ENCODE measurements around the gene NLRC5. TPM values are rescaled to one million over a fixed set of nuclear protein-coding genes. Genes with fewer than 3 reads are reported as not detected.

The NLRC5 gene
- total RNA-seq, 1 donor from 2014 or later = 15.7 TPM

GRCh38 chr16:57022445-57022844 lies 33.1 kb downstream of the NLRC5 start:
- DNase-seq (ENCODE audit: low read depth) = no peak

DNA sequence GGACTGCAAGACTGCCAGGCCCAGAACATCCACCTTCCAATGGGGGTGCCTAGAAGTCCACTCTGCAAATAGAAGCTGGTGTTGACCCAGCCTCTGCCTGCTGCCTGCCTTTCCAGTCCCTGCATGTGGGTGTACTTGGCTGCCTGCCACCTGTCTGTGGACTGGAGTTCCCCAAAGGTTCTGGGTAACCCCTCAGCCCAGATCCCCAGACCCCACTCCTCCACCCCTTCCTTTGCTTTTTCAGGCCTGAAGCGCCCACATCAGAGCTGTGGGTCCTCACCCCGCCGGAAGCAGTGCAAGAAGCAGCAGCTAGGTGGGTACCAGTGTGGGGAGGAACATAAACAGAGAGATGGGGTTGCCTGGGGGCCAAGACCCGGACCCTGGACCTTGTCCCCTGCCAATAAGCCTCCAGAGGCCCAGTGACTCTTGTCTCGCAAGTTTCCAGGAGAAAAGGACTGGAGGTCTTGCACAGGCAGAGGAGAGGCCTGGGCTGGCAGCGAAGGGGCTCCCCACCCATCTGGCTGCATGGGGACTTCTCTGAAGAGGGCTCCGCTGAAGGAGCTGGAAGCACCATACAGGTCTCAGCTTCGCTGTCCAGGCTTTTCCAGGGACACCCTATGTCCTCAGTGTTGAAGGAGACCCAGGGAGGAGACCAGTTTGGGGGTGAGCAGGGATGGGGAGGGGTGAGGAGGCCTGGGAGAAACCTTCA lies 34.3 kb downstream of the NLRC5 start:
- no peak for DNase-seq (ENCODE audit: low read depth)

- no peak for DNase-seq (ENCODE audit: low read depth)
Observed at GRCh38 chr16:57024894-57025680, 35.7 kb downstream of the NLRC5 start.

DNA sequence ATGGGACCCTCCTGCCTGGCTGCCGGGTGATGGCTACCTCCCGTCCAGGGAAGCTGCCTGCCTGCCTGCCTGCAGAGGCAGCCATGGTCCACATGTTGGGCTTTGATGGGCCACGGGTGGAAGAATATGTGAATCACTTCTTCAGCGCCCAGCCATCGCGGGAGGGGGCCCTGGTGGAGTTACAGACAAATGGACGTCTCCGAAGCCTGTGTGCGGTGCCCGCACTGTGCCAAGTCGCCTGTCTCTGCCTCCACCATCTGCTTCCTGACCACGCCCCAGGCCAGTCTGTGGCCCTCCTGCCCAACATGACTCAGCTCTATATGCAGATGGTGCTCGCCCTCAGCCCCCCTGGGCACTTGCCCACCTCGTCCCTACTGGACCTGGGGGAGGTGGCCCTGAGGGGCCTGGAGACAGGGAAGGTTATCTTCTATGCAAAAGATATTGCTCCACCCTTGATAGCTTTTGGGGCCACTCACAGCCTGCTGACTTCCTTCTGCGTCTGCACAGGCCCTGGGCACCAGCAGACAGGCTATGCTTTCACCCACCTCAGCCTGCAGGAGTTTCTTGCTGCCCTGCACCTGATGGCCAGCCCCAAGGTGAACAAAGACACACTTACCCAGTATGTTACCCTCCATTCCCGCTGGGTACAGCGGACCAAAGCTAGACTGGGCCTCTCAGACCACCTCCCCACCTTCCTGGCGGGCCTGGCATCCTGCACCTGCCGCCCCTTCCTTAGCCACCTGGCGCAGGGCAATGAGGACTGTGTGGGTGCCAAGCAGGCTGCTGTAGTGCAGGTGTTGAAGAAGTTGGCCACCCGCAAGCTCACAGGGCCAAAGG lies 36.8 kb downstream of the NLRC5 start:
- peak; percentile 44 for DNase-seq (ENCODE audit: low read depth)

- DNase-seq (ENCODE audit: low read depth) = no peak
Observed at GRCh38 chr16:57026778-57027062, 37.4 kb downstream of the NLRC5 start.

DNA sequence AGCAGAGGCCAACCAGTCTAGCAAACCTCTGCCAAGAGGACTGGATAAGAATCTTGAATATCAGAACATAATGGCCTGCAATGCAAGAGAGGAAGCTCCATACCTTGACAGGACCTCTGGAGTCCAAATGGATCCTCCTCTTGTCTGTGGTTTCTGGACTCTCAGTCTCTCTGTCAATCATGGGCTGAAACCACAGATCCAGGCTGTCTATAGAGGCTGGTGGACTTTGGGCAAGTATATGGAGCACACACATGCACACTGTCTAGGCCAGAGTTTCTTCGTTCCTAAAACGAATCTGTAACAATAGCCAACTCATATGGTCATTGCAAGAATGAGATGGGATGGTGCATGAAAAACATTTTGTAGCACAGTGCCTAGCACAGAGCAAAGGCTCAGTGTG lies 37.7 kb downstream of the NLRC5 start:
- no peak for DNase-seq (ENCODE audit: low read depth)

DNA sequence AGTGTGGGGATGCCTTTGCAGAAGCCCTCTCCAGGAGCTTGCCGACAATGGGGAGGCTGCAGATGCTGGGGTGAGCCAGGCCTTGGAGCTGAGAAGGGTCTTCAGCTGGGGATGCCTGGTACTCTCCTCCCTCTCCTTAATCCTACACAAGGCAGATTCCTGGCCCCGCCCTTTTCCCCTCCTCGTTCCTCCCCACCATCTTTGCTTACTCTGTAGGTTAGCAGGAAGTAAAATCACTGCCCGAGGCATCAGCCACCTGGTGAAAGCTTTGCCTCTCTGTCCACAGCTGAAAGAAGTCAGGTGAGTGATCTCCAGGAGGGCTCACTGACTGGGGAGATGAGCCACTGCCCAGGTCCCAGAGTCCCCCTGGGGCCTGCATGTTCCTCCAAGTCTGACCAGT lies 38.7 kb downstream of the NLRC5 start:
- DNase-seq (ENCODE audit: low read depth) = no peak

GRCh38 chr16:57029161-57030160 lies 40.1 kb downstream of the NLRC5 start:
- peak; percentile 92 for DNase-seq (ENCODE audit: low read depth)

DNA sequence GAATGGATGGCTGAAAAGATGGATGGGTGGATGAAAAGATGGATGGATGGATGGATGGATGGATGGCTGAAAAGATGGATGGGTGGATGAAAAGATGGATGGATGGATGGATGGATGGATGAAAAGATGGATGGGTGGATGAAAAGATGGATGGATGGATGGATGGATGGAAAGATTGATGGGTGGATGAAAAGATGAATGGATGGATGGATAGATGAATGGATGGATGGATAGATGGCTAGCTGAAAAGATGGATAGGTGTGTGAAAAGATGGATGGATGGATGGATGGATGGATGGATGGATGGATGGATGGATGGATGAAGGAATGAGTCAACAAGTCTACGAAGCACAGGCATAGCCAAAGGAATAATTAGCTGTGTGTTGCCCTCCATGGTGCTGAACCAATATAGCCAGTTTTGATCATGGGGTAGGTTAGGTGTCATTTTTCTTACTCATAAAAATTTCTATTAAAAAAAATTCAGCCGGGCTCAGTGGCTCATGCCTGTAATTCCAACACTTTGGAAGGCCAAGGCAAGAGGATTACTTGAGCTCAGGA lies 41.1 kb downstream of the NLRC5 start:
- DNase-seq (ENCODE audit: low read depth) = no peak

DNA sequence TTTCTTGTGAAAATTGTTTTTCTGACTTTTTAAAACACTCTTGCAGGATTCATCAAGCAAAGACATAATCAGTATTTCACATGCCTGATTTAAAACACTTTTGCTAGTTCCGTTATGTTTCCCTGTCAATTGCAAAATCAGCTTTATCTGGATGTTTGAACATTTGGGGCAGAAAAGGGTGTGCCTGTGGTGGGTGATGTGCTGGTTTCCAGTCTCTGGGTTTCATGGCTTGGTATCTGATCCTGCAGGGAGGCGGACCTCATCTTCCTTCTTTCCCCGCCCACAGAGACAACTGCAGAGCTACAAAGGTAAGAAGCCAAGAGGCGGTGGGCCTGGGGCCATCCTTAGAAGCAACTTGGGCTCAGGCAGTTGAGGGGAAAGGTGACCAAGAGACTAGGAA lies 41.8 kb downstream of the NLRC5 start:
- DNase-seq (ENCODE audit: low read depth) = no peak

- no peak for DNase-seq (ENCODE audit: low read depth)
Observed at GRCh38 chr16:57032346-57032745, 43.0 kb downstream of the NLRC5 start.

- DNase-seq (ENCODE audit: low read depth) = peak; percentile 59
Observed at GRCh38 chr16:57032931-57033330, 43.6 kb downstream of the NLRC5 start.

GRCh38 chr16:57036315-57036714 lies 47.0 kb downstream of the NLRC5 start:
- DNase-seq (ENCODE audit: low read depth) = no peak

DNA sequence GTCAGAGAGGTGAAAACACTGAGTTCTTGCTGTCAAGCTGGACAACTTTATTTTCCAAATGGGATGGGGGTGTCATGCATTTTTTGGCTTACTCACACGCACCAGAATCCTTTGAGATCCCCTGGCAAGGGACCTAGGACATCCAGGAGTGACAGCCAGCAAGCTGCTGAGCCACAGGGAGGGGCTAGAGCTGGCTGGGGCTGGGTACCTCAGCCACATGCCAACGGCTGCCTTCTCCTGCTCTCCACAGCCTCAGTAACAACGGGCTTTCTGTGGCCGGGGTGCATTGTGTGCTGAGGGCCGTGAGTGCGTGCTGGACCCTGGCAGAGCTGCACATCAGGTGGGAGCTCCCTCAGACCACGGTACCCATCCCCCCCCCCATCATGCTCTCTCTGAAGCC lies 47.6 kb downstream of the NLRC5 start:
- no peak for DNase-seq (ENCODE audit: low read depth)

- DNase-seq (ENCODE audit: low read depth) = no peak
Observed at GRCh38 chr16:57038166-57038565, 48.8 kb downstream of the NLRC5 start.

GRCh38 chr16:57039148-57039812 lies 49.9 kb downstream of the NLRC5 start:
- DNase-seq (ENCODE audit: low read depth) = no peak

DNA sequence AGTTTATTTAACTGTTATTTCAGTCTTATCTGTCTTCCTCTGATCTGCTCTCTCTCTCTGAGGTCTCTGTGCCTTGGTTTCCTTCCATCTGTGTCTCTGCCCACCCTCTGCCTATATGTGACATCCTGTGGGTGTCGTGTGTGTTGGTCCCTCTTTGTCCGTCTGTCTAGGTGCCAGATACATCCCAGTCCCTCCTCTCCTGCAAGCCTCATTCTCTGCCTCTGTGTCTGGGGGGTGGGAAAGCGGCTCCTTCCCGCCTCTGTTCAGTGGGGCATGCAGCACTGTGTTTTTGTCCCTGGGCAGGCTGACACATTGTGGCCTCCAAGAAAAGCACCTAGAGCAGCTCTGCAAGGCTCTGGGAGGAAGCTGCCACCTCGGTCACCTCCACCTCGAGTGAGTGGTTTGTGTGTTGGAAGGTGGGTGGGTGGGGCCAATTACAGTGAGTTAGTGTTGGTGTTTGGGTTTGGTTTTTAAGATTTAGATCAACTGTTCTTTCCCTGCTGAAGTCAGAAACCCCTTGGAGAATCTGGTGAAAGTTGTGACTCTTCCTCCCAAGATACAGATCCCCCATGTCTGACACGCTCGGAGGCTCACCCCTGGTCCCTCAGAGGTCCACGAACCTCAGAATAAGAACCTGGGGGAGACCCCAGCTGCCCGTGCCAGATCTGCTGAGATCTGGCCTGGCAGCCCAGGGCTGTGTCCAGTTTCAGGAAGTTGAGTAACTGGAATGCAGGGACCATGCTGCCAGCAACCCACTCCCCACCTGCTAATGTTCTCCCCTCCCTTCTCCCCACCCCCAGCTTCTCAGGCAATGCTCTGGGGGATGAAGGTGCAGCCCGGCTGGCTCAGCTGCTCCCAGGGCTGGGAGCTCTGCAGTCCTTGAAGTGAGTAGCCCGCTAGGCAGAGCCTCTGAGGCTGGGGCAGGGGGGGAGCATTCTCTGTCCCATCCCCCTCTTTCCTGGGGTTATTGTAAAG lies 52.1 kb downstream of the NLRC5 start:
- DNase-seq (ENCODE audit: low read depth) = no peak

GRCh38 chr16:57042157-57043111 lies 53.1 kb downstream of the NLRC5 start:
- DNase-seq (ENCODE audit: low read depth) = no peak
